HG03066 (cell line): ENCODE measurements around the gene FZR1.

ENCODE experiments used
- ATAC-seq: cut with Tn5 transposase; IDR thresholded peaks from one replicate; pipeline ENCODE4 v1.9.1; 2021; ENCODE audit warnings: low read depth; ENCODE audit not compliant: unreplicated experiment

The FZR1 gene

GRCh38 chr19:3471954-3472655, 34.0 kb upstream of the FZR1 start:
- ATAC-seq = no peak

DNA sequence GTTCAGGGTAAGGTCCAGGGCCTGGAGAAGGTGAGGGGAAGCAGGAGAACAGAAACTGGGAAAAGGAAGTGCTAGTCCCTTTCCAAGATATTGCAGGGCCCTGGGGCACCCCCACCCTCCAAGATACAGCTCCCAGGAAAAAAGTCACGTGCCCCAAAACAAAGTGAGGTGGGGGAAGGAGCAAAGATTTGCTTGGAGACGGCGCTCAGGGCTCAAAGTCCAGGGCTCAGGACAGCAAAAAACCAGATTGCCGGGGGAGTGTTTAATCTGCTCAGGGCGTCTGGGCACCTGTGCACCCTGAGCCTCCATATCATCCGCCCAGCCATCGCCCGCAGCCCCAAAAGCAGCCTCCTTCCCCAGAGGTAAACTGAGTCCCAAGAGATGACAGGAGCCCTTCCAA, 32.1 kb upstream of the FZR1 start:
- no peak for ATAC-seq

DNA sequence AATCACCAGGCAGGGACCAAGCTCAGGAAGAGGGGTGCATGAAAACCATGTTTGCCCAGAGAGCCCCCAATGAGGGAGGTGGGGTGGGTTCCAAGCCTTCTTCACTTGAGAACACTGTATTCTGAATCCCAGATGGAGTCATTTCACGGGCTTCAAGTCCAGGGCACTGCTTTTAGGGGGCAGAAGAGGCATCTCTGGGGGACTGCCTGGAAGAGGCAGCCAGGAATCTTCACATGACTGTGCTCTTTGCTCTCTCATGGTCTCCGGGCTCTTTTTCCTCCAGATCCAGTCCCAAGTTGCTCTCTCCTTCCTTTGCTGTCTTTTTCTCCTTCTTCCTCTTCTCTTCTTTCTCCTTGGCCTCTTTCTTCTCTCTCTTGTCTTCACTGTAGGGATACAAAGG, 31.5 kb upstream of the FZR1 start:
- no peak for ATAC-seq

DNA sequence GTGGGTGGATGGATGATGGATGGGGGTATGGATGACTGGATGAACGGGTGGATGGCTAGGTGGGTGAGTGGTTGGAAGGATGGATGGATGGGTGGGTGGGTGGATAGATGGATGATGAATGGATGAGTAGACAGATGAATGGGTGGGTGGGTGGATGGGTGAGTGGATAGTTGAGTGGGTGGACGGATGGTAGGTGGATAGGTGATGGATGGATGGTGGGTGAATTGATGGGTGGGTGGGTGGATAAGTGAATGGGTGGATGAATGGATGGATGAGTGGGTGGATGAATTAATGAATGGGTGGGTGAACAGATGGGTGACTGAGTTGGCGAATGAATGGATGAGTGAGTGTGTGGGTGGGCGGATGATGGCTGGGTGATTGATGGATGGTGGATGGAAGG, 30.7 kb upstream of the FZR1 start:
- ATAC-seq = no peak

DNA sequence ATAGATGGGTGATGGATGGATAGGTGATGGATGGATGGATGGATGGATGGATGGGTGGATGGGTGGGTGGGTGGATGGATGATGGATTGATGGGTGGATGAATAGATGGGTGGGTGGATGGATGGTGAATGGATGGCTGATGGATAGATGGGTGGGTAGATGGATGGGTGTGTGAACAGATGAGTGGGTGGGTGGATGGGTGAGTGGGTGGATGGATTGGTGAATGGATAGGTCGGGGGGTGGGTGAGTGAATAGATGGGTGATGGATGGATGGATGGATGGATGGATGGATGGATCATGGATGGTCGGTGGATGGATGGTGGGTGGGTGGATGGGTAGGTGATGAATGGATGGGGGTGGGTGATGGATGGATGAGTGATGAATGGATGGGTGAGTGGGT, 29.3 kb upstream of the FZR1 start:
- no peak for ATAC-seq

DNA sequence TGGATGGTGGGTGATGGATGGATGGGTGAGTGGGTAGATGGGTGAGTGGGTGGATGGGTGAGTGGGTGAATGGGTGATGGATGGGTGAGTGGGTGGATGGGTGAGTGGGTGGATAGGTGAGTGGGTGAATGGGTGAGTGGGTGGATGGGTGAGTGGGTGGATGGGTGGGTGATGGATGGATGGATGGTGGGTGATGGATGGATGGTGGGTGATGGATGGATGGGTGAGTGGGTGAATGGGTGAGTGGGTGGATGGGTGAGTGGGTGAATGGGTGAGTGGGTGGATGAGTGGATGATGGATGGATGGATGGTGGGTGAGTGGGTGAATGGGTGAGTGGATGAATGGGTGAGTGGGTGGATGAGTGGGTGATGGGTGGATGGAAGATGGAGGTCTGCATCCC, 28.6 kb upstream of the FZR1 start:
- ATAC-seq = no peak

DNA sequence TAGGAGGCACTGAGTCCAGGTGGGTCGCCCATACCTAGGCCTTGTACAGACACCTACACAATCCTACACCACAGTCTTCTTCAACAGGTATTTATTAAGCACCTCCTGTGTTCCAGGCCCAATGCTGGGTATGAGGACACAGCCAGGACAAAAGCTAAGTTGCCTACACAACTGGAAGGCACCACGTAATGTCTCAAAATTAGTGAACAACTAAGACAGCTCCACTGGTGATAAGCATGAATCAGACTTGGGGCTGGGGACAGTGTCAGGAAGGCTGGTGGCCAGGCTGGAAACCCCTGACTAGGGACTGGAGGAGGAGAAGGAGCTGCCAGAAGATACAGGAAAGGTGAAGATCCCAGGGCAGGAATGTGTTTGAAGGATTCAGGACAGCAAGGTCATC, 28.2 kb upstream of the FZR1 start:
- no peak for ATAC-seq

DNA sequence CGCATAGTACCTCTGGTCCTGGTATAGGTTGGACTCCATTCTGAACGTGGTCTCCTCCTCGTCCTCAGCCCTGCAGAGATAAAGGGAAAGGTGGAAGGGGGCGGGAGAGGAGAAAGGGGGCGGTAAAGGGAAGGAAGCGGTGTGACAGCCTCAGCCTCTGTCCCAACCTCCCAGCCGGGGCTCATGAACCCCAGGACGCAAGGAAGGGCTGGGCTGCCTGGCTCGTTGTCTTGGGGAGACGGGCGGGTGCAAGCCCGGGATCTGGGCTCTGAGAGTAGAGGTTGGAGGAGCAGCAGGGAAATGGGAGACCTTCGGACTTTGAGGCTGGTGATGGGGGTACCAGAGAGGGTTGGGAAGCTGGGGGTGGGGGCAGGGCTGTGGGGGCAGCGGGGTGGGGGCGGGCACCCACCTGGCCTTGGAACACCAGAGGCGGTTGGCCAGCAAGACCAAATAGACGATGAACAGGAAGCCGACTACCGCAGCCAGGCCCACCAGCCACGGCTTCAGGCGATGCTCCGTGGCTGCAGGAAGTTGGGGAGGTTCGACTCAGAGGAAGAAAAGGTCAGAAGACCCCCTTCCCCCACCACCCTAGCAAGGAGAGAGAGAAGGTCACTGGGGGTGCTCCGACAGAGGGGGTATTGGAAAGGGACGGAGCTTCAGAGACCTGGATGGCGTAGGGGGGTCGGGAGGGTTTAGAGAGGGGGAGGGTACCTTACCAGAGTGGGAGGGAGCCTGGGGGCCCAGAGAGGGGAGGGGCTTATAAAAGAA, 27.5 kb upstream of the FZR1 start:
- no peak for ATAC-seq

- no peak for ATAC-seq
Measured at GRCh38 chr19:3479177-3479833, 26.8 kb upstream of the FZR1 start.

- ATAC-seq = no peak
Measured at GRCh38 chr19:3479834-3480215, 26.3 kb upstream of the FZR1 start.

DNA sequence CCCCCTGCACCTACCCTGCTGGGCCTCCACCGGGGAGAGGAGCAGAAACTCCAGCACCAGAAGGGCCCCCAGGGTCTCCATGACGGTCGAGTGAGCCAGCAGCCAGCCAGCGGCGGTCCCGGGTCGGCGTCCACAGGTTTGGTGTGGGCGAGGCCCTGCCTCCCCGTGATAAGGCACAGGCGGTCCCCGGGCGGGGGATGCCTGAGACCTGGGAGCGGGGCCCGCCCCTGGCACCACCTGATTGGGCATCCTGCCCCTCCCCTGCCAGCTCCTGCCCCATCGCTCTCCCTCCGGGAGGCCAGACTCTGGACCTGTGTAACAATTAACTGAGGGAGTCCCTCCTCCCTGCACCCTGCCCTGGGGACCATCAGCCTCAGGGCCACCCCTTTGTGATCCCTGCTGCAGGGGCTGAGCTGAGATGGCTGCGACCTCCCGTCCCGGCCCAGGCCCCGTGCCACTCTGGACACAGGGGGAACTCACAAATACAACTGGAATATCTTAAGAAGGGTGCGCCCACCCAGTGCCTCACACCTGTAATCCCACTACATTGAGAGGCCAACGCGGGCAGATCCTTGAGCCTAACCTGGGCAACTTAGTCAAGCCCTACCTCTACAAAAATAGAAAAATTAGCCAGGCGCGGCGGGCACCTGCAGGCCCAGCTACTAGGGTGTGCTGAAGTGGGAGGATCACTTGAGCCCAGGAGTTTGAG, 25.6 kb upstream of the FZR1 start, which contains the start of gene SMIM24:
Gene SMIM24 (minus strand): TSS at position 143 of the 709 bp plus-strand sequence. CDS start 62 bp downstream, at position 81.
- no peak for ATAC-seq

- ATAC-seq = no peak
Measured at GRCh38 chr19:3481241-3482090, 24.6 kb upstream of the FZR1 start.

- no peak for ATAC-seq
Measured at GRCh38 chr19:3482507-3483225, 23.4 kb upstream of the FZR1 start.

DNA sequence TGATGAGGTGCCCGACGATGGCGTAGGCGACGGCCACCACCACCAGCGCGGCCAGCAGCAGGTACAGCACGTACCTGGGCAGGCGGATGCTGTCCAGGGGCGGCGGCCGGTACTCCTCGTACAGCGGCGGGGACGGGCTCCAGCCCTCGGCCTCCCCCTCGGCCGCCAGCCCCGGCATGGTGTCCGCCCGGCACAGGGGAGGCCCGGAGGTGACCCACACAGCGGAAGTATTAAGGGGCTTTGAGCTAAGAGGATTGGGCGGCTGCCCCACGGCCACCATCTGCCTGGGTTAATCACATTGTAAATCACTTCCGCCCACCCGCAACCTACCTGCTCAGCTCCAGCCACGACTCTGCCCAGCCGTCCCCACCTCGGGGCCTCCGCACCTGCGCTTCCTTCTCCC, 22.9 kb upstream of the FZR1 start, which contains the start of gene SMIM44:
Gene SMIM44 (minus strand): TSS at position 216 of the 403 bp plus-strand sequence. CDS start 38 bp downstream, at position 178.
- ATAC-seq = no peak

DNA sequence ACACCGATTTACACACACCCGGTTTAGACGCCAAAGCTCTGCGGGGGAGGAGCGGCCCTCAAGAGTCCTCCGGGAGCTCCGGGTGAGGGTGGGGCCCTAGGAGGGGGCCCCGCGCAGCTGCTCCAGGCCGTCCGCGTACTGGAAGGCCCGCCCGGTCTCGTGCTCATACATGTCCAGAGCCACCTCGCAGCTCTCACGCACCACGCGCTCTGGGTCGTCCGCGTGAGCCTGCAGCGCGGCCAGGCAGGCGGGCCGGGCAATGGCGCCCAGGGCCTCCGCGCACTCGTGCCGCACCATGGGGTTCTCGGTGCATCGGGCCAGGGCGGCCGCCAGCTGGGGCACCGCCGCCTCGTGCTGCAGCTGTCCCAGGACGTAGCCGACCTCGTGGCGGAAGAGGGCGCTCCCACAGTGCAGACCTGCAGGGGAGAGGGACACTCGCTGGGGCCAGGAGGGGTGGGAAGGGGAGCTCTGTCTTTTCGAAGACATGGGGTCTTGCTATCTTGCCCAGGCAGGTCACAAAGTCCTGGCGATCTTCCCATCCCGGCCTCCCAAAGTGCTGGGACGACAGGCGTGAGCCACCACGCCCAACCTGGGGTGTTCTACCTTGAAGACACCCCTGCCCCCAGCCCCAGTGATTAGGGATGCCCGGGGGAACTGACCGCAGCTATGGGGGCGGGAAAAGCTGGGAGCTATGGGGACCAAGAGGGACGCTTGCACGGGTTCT, 14.6 kb upstream of the FZR1 start:
- ATAC-seq = no peak

DNA sequence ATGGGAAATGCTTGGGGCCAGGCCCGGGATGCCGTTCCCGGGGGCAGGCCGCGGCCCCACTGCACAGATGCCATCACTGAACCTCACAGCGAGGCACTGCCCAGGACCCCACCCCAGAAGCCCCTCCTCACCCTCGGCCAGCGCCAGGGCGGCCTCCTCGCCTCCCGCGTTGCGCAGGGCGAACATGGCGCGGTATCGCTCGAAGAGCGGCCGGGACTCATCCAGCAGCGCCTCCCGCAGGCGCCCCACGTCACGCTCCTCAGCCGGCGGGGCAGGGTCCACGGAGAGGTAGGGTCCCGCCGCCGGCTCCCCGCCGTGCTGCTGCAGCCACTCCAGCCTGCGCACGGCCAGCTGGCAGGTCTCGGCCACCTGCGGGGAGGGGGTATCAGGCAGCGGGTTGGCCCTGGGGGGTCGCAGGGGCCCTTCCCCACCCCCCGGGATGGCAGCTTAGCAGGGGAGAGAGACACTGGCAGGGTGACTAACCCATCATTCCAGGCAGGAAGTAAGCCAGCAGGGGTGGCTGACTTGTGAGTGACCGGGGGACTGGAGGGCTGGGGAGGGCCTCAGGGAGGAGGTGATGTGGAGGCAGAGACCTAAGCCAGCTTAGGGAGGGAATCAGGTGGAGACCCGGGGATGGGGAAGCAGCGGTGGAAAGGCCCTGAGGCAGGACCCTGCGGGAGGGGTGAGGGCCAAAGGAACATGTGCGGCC, 13.8 kb upstream of the FZR1 start:
- ATAC-seq = no peak

GRCh38 chr19:3492919-3493318, 13.2 kb upstream of the FZR1 start:
- no peak for ATAC-seq

DNA sequence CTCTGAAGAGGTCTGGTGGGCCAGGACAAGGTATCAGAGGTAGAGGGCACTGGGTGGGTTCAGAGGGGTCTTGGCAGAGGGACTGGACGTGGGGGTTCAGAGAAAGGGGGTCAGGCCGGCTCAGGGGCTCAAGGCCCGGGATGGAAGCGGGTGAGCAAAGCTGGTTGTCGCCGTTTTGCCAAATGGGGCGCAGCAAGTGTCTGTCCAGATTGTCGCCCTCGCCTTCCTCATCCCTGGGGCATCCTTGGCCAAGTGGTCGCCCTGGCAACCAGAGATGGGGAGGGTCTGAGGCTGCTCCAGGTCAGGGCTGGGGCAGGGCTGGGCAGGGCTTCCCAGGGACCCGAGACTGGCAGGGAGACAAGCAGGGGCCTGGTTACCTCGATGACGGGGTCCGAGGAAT, 12.5 kb upstream of the FZR1 start:
- no peak for ATAC-seq
